NCI-H2081 (cell line): ENCODE data around the gene GALNT5.
"Not testable (repeated sequence)": the region's sequence is repeated elsewhere in the genome, so short reads cannot be mapped to it uniquely, and the experiment has no call there.

Experiments used
- DNase-seq, 2 experiments: peaks; one replicate each; lab custom pipeline; 2025; lab: John Stamatoyannopoulos, UW

Gene GALNT5

GRCh38 chr2:157327621-157328500 lies 70.4 kb downstream of the GALNT5 start:
- peak; percentile 65 to 74 for DNase-seq

GRCh38 chr2:157329524-157329923 lies 72.0 kb downstream of the GALNT5 start:
- peak; percentile 68 to 89 for DNase-seq

- no peak for DNase-seq
Observed at GRCh38 chr2:157333304-157334047, 76.0 kb downstream of the GALNT5 start.

- no peak for DNase-seq
Observed at GRCh38 chr2:157334335-157334734, 76.8 kb downstream of the GALNT5 start.

GRCh38 chr2:157334797-157335196 lies 77.3 kb downstream of the GALNT5 start:
- DNase-seq = no peak

GRCh38 chr2:157336137-157337010 lies 78.9 kb downstream of the GALNT5 start:
- DNase-seq = peak; percentile 52 to 65

GRCh38 chr2:157337978-157338377 lies 80.5 kb downstream of the GALNT5 start:
- no peak for DNase-seq

- no peak for DNase-seq
Observed at GRCh38 chr2:157339965-157340655, 82.6 kb downstream of the GALNT5 start.

- DNase-seq = not testable (repeated sequence)
Observed at GRCh38 chr2:157341381-157341780, 83.9 kb downstream of the GALNT5 start.

GRCh38 chr2:157345647-157346389 lies 88.3 kb downstream of the GALNT5 start:
- DNase-seq = no peak

GRCh38 chr2:157348291-157348921 lies 90.9 kb downstream of the GALNT5 start:
- DNase-seq = no peak

- DNase-seq = no peak
Observed at GRCh38 chr2:157349949-157350515, 92.5 kb downstream of the GALNT5 start.

- no peak for DNase-seq
Observed at GRCh38 chr2:157355618-157356017, 98.1 kb downstream of the GALNT5 start.

GRCh38 chr2:157359628-157360027 lies 102.1 kb downstream of the GALNT5 start:
- no peak for DNase-seq

- DNase-seq = no peak
Observed at GRCh38 chr2:157361526-157361925, 104.0 kb downstream of the GALNT5 start.

GRCh38 chr2:157362627-157363026 lies 105.1 kb downstream of the GALNT5 start:
- no peak for DNase-seq

GRCh38 chr2:157363612-157364101 lies 106.2 kb downstream of the GALNT5 start:
- no peak for DNase-seq
